VCaP (cell line): ENCODE data around the gene FMN1.

Experiments
- H3K27ac ChIP-seq: fragments of 450-650 bp; 2 replicates; pipeline ENCODE4 v1.5.1; 2017
- CTCF ChIP-seq: fragments of 450-650 bp; conservative IDR thresholded peaks from 2 replicates; pipeline ENCODE4 v1.5.1; 2017; ENCODE audit warnings: mild to moderate bottlenecking, moderate library complexity

Gene FMN1

GRCh38 chr15:33194704-33195670 lies at the start of gene FMN1:
TSS of gene FMN1 (minus strand) at chr15:33194714. CDS start at chr15:33154914, 39,800 bp downstream.
- H3K27ac ChIP-seq: no peak within 1 kb of the TSS
- TF ChIP-seq CTCF: no peak

- TF ChIP-seq CTCF: no peak
- H3K27ac ChIP-seq: no peak overlapping the region
These were observed 49.4 kb upstream of the FMN1 start for GRCh38 chr15:33243869-33244268.

- TF ChIP-seq CTCF: no peak
- no peak overlapping the region for H3K27ac ChIP-seq
These were observed 48.9 kb upstream of the FMN1 start for GRCh38 chr15:33243393-33243792.

- no peak overlapping the region for H3K27ac ChIP-seq
- TF ChIP-seq CTCF: peak; percentile 62
These were observed 48.2 kb upstream of the FMN1 start for GRCh38 chr15:33242669-33243191.

- no peak for TF ChIP-seq CTCF
- no peak overlapping the region for H3K27ac ChIP-seq
These were observed 47.7 kb upstream of the FMN1 start for GRCh38 chr15:33242165-33242564.

- H3K27ac ChIP-seq: no peak overlapping the region
- TF ChIP-seq CTCF: no peak
These were observed 42.5 kb upstream of the FMN1 start for GRCh38 chr15:33236841-33237509.

GRCh38 chr15:33234020-33234461 lies 39.5 kb upstream of the FMN1 start:
- H3K27ac ChIP-seq: peak overlapping the region; percentile 79
- peak; percentile 78 for TF ChIP-seq CTCF
